Stimulated activated CD8-positive, alpha-beta memory T cell treated with anti-CD3 and anti-CD28 coated beads, Interleukin-7, amount 100 ng/mL, for 24 hours (primary cell): ENCODE measurements around the gene DIAPH2.

ENCODE experiments used
- DNase-seq: peaks from one replicate; pipeline ENCODE4 v3.0.0-alpha.2; 2020; ENCODE audit warnings: low read depth

The DIAPH2 gene

DNA sequence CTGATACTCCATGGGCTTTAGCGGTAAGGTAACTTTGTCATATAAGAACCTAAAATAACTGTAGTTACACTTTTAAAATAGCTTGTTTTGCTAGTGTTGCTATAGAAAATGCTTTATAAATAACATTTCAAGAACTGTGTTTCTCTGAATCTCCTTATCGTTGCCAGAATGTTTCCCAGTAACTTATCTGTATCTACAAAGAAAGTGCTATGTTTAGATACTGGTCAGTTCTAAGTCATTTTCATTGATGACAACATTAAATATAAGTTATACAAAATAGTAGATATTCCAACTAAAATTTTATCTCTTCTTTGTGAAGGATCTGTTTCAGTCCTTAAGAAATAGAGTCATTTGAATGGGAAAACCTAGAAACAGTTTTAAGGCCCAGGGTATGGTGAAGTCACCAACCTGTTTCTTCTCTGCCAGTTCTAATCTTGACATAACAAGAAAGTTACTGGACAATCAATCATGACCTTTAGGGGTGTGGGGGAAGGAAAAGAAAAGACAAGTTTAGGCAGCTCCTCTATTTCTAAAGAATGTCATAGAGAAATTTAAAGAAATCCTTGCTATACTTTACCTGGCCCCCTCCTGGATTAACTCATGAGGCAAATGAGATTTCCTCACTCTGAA is 625.0 kb downstream of the DIAPH2 start:
- DNase-seq: no peak

DNA sequence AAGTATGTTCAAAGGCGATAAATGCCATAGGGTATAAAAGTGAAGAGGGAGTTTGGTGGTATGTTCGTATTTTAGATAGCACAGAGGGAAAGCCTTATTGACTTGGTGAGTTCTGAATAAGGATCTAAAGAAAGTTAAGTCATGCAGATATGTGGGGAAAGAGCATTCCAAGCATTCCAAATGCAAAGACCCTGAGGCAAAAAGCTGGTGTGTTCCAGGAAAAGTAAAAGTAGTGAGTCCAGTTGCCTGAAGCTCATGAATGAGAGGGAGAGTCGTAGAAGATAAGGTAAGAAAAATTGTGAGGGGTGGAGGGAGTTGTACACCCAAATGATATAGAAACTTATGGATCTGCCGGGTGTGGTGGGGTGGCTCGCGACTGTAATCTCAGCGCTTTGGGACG is 625.7 kb downstream of the DIAPH2 start:
- no peak for DNase-seq

DNA sequence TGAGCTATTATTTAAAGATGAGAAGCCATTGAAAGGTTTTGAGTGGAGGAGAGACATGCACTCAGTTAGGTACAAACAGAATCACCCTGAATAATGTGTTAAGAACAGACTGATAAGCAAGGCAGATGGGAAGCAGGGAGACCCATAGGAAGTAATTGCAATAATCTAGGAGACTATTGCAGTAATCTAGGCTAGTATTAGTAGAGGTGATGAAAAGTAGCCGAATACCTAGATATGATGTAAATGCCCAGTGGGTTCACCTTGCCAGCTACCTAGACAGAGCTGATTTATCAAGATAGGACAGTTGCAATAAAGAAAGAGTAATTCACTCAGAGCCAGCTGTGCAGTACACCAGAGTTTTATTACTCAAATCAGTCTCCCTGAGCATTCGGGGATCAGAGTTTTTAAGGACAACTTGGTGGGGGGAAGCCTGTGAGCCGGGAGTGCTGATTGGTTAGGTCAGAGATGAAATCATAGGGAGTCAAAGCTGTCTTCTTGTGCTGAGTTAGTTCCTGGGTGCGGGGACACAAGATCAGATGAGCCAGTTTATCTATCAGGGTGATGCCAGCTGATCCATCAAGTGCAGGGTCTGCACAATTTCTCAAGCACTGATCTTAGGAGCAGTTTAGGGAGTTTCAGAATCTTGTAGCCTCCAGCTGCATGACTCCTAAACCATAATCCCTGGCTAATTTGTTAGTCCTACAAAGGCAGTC is 626.6 kb downstream of the DIAPH2 start:
- DNase-seq: no peak

DNA sequence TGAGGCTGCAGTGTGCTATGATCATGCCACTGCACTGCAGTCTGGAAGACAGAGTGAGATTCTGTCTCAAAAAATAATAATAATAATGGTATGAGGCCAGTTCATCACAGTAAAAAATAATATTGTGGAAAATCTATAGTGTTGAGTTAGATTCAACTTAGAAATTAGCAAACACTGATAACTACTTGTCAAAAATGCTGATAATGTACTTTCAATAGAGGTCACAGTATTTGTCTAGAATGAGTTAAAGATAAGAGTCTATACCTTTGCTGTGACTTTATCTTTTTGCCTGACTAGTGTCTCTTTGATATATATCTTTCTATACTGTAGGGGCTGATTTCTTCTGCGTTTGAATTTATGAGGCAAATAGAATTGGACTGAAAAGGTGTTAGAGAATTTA is 629.7 kb downstream of the DIAPH2 start:
- no peak for DNase-seq

DNA sequence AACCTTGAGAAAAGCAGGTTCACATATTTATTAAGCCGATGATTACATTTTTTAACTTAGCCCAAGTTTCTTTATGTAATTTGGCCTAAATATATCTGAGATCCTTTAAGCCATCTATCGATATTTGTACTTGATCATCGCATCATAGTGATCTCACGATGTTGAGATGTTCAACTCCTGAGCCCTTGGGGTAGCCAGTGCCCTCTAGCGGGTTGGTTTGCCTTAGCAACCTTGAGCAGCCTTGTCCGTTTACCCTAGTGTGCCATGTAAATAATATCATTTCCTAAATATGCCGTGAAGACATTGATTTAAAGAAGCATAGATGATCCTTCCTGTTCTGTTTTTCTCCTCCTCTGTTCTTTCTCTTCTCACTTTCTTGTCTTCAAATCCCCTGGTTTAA is 631.3 kb downstream of the DIAPH2 start:
- DNase-seq: no peak

DNA sequence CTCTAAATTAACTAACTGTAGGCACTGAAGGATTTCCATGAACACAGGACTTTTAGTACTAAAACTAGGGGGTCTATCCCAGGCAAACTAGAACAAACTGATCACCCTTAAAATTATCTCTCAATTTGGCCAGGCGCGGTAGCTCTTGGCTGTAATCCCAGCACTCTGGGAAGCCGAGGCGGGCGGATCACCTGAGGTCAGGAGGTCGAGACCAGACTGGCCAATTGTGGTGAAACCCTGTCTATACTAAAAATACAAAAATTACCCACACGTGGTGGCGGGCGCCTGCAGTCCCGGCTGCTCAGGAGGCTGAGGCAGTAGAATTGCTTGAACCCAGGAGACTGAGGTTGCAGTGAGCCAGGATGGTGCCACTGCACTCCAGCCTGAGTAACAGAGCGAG is 635.7 kb downstream of the DIAPH2 start:
- DNase-seq: no peak

DNA sequence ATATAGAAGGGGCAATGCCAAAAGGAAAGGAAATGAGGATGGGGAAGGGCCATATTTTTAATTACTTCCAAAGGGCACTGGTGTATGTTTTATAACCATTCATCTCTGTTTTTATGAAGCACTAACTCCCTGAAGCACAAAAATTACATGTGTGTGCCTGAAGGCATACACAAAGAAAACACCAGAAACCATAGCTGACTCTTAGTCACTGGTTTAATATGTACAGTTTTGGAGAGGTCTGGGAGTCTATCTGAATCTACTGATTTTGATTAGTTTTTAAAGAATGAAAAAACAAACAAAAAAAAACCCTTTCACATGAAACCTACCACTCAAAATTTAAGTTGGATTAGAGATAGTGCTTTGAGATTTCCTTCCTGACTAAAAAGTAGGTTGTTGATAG is 637.8 kb downstream of the DIAPH2 start:
- DNase-seq: no peak

DNA sequence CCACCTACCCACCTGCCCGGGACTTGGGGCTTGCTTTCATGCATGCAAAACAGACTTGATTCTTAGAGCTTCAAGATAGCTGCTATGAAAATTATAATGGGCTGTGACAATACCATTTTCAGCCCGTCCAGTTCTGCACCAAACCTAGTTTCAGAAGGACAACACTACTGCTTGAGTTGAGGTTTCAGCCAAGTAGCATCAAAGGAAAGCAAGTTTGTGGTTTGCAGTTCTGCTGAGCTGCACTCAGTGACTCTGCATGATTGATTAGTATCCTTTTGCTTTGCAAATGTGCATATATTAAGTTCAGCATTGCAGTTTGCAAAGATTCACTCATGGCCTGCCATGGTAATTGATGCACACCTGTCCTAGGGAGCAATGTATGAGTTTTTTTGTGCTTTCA is 641.8 kb downstream of the DIAPH2 start:
- DNase-seq: no peak

DNA sequence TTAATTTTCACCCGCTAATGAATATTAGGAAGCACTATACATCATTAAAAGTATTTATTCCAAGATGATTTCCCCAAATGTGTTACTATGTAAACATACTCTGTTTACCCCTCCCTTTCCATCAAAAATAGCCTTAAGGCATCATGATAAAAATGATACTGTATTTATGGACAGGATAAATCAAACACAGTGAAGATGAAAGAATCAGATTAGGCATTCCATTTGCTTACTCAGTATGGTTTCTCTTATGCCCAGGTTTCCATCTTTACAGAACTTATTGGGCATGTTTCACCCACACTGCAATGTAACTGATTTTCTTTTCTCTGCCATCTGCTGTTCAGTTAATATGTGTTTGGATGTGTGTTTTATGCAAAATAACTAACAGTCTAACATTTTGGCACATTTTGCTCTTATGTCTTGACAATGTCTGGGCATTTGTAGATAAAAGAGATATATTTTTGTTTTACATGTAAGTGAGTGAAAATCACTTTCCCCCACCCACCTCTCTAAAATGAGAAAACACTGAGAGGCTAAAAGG is 644.3 kb downstream of the DIAPH2 start:
- DNase-seq: no peak

DNA sequence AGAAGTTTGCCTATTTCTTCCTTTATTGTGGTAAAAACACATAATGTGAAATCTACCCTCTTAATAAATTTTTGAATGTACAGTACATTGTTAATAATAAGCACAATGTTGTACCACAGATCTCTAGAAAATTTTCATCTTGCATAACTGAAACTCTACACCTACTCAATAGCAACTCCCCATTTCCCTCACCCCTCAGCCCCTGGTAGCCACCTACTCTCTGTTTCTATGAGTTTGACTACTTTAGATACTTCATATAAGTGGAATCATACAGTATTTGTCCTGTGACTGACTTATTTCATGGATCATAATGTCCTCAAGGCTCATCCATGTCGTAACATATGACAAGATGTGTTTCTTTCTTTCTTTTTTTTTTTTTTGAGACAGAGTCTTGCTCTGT is 645.5 kb downstream of the DIAPH2 start:
- no peak for DNase-seq

DNA sequence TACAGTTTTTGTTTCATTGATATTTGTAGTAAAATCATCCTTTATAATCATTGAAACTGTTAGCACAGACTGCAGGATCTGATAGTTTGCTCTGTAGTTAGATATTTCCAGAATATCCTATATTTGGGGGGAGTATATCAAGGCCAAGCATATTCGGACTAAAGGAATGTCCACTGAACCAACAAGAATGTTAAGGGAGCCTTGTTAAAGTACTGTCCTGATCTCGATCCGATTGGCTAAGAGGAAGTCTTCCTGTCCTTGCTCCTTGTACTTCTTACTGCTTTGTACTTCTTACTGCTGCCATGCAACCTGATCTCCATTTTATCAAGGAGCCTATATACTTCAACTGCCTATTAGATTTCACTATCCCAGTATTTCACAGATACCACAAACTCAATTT is 648.3 kb downstream of the DIAPH2 start:
- no peak for DNase-seq

DNA sequence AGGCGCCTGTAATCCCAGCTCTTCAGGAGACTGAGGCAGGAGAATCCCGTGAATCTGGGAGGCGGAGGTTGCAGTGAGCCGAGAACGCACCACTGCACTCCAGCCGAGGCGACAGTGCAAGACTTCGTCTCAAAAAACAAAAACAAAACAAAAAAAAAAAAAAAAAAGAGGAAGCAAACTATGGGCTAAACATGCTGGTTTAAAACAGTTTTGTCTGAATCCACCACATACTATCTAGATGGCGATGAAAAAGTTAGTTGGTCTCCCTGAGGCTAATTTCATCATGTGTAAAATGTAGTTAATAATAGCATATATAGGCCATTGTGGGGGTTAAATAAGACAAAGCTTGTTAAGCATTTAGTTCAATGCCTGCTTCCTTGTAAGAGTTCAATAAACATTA is 650.2 kb downstream of the DIAPH2 start:
- DNase-seq: no peak

DNA sequence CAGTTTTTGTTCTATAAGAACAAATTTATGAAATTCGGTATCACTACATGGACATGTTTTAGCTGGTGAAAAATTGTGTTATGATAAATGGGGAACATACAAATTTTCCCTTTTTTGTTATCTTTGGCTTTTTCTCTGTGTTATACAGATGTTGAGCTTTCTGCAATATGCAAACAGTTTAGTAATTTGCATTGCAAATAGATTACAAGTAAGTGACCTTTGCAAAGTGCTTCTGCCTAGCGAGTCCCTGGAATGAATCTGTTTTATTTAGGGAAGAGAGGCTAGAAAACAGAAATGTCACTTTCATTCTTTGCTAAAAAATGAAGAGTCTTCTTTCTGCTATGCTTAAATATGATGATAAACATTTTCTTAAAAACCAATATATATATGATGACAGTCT is 660.1 kb downstream of the DIAPH2 start:
- no peak for DNase-seq

DNA sequence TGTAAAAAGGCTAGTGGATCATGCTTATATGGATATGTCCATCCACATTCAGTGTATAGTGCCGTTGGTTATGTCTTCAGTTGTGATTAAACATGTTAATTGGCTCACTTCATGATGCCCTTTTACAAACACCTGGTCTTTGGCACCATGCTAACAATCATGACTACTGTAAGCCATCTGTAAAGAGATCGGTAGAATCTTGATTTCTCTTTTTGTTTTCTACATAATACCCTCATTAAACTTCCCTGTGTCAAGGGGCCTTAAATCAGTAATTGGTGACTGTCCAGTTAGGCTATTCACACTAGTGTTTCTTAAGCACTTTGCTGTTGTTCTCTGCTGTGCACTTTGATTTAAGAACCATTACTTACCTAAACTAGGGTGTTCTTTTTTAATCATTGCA is 674.3 kb downstream of the DIAPH2 start:
- no peak for DNase-seq

DNA sequence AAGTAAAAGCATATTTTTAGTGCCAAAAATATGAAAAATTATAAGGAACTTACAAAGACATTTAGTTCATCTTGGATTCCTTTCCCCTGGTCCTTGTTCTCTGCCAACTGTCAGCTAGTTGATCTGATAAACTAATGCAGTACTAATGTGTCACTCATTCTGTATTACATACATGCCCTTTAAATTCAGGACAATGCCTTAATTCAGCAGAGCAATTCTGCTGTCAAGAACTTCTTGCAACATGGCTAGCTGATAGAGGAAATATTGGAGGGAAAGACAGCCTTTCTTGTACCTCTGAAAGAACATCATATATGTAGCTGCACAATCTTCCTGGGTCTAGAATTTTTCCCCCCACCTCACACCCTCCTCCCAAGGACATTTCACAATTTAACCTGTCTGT is 679.2 kb downstream of the DIAPH2 start:
- no peak for DNase-seq

DNA sequence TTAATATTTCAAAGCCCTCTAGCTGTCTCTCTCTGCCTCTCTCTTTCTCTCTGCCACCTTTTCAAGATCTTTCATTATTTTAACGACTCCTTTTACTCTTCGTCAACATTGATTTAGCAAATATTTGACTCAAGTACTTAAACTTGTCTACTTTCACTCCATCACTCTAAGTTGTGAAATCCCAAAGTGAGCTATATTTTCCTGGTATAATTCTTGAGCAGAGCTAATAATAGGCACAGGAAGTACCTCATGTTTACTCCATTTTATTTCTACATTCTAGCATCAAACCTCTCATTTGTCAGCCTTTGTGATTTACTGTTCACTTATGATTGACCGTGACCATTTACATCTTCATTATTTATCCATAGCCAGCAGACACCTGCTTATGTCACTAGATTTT is 681.6 kb downstream of the DIAPH2 start:
- no peak for DNase-seq

DNA sequence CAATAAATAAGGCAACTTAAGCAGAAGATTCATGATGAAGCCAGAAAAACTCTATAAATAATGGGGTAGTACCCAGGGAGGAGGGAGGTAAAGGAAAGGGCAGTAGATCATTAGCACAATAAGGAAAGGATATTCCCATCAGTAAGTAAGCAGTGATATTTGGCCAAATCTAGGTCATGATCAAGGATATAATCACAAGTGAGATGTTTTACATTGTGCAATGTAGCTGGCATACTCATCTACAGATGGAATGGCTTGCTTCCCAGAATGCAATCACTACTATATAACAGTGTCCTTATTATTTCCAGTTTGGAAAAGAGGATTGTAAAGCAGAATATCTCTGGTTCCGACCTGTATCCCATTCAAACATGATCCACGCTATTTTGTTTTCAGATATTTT is 682.5 kb downstream of the DIAPH2 start:
- DNase-seq: no peak

DNA sequence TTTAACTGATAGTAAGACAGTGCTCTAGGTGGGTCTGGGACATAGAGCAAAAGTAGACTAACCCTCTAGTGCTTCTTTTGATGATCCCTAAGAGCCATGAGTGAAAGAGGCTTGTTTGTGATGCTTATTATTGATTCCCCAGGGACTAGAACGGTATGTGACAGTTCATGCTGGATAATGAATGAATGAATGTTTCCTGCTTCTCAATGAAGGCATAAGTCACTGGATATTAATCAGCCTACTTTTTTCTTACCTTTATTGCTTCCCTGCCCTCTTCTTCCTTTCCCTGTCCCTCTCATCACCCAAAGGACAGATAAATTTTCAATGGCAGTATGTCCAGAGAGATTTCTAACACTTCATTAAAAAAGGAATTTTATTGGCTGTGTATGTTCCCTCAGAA is 685.3 kb downstream of the DIAPH2 start:
- DNase-seq: no peak

DNA sequence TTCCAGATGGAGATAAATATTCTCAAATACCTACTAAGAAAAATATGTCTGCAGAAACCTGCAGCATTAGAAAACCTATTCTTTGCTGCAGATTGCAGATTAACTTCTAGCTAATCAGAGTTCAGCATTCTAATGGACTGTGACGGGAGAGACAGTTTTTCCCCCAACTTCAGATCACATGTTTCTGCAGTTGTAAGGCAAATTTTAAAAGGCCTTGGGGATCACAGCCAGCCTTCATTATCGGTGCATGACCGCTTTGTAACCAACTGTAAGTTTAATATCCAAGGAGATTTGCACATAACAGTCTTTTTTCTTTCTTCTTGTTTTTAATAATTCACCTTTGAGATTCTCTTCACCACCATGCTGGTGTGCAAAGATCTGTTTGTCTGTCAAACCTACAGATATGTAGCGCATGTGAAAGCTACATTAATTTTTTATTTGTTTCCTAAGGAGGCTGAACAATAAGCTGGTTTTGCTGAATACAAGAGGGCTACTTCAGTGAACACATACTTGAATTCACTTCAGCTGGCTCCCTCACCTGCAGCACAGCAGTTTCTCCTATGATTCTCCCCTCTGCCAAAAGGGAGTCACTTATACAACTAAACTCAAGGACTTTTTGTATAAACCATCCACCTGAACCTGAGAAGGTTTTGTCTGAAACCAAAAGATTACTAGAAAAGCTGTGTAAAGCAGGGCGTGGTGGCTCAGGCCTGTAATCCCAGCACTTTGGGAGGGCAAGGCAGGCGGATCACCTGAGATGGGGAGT is 687.5 kb downstream of the DIAPH2 start:
- DNase-seq: no peak

DNA sequence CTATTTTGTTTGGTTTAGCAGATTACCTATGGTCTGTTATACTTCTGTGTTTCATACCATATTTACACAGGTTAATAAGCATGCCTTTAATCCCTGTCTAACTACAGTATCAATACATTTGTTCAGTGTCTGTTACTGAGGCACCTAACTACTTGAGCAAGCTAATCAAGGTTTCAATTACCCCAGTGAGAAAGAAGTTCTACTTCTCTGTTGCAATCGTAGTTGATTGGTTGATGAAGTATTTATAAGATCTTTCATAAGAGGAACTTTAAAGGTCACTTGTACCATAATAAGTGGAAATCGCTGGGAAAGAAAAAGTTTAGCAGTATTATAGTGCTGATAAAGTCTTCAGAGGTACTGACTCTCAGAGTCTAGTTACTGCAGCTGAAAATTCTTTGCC is 689.6 kb downstream of the DIAPH2 start:
- DNase-seq: no peak

DNA sequence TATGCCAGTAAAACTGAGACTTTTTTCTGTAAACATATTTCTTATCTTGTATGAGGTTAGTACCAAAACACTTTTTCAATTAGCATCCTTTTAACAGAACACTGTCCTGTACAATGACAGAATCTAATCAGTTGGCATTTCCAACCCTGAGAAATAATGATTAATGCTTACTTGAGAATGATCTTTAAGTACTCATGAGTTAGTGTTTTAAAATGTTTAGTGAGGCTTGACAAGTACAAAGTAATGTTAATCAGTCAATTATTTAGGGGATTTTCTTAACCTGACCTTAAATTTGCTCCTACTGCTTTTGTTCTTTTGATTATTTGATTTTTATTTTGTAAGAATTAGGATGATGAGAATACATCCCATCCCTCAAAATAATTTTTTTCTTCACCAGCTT is 695.6 kb downstream of the DIAPH2 start:
- DNase-seq: no peak

DNA sequence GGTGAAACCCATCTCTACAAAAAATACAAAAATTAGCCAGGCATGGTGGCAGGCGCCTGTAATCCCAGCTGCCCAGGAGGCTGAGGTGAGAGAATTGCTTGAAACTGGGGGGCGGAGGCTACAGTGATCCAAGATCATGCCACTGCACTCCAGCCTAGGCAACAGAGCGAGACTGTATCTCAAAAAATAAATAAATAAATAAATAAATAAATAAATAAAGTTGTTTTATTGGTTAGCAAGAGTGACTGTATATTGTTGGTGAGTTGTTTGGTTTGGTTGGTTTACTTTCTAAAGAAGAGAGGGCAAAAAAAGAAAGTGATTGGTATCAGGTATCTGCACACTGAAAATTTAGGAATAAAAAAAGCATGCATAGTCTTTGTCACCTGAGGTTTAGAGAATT is 700.0 kb downstream of the DIAPH2 start:
- DNase-seq: no peak

DNA sequence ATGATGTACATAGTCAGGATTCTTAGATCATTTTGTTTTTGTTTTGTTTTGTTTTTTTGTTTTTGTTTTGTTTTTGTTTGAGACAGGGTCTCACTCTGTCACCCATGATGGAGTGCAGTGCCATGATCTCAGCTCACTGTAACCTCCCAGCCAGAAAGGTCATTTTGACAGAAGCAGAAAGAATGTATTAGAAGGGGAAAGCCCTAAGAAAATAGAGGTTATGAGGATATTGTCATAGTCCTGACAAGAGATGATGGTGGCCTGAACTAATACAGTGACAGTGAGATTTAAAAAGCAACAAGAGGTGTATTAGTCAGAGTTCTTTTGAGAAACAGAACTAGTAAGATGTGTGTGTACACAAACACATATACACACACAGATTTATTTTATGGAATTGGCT is 702.4 kb downstream of the DIAPH2 start:
- no peak for DNase-seq
